DMS114 treated with DMSO at 0.1 percent for 48 hours (cell line): ENCODE data around the gene MGME1.
A peak's percentile ranks its signal among the peaks of the same experiment; 100 is the strongest.

ENCODE experiments used
- DNase-seq: peaks from one replicate; lab custom pipeline; 2025; ENCODE audit not compliant: unreplicated experiment; lab: John Stamatoyannopoulos, UW

The MGME1 gene

GRCh38 chr20:17992224-17992637, 23.4 kb downstream of the MGME1 start:
- no peak for DNase-seq

GRCh38 chr20:17992847-17993513, 24.2 kb downstream of the MGME1 start:
- no peak for DNase-seq

GRCh38 chr20:17993546-17993945, 24.7 kb downstream of the MGME1 start:
- no peak for DNase-seq

GRCh38 chr20:17995967-17996819, 27.4 kb downstream of the MGME1 start:
- DNase-seq: peak; percentile 61

- DNase-seq: no peak
Observed at GRCh38 chr20:17998446-17998845, 29.6 kb downstream of the MGME1 start.

- DNase-seq: no peak
Observed at GRCh38 chr20:17999566-17999965, 30.7 kb downstream of the MGME1 start.

GRCh38 chr20:18001131-18001921, 32.5 kb downstream of the MGME1 start:
- DNase-seq: no peak

- DNase-seq: no peak
Observed at GRCh38 chr20:18003897-18004296, 35.1 kb downstream of the MGME1 start.

- DNase-seq: no peak
Observed at GRCh38 chr20:18004384-18005031, 35.7 kb downstream of the MGME1 start.

- DNase-seq: no peak
Observed at GRCh38 chr20:18005170-18005989, 36.6 kb downstream of the MGME1 start.

GRCh38 chr20:18005990-18006364, 37.2 kb downstream of the MGME1 start:
- no peak for DNase-seq

GRCh38 chr20:18006684-18007083, 37.9 kb downstream of the MGME1 start:
- no peak for DNase-seq

GRCh38 chr20:18007534-18008292, 38.9 kb downstream of the MGME1 start:
- DNase-seq: no peak

- no peak for DNase-seq
Observed at GRCh38 chr20:18009116-18009515, 40.3 kb downstream of the MGME1 start.

GRCh38 chr20:18011482-18011881, 42.7 kb downstream of the MGME1 start:
- DNase-seq: no peak

- DNase-seq: no peak
Observed at GRCh38 chr20:18011951-18012645, 43.3 kb downstream of the MGME1 start.

- no peak for DNase-seq
Observed at GRCh38 chr20:18012901-18013300, 44.1 kb downstream of the MGME1 start.

GRCh38 chr20:18014411-18014810, 45.6 kb downstream of the MGME1 start:
- DNase-seq: no peak

GRCh38 chr20:18016772-18017171, 48.0 kb downstream of the MGME1 start:
- no peak for DNase-seq
